CD4-positive, alpha-beta T cell treated with Interleukin-1 beta for 1 hour (primary cell): Measurements from ENCODE around the gene KIFC3.
A peak's percentile ranks its signal among the peaks of the same experiment; 100 is the strongest.
"Not testable (repeated sequence)": the region's sequence is repeated elsewhere in the genome, so short reads cannot be mapped to it uniquely, and the experiment has no call there.

Experiments used
- DNase-seq, 2 donors: peaks; one replicate each; pipeline ENCODE4 v3.0.0-alpha.2; 2020 to 2022

KIFC3 gene

GRCh38 chr16:57736419-57737351 lies 65.6 kb downstream of the KIFC3 start:
- DNase-seq = peak; percentile 19 to 52

GRCh38 chr16:57735755-57736418 lies 66.4 kb downstream of the KIFC3 start, which contains the start of gene KATNB1:
KATNB1 (plus strand) TSS chr16:57735770; CDS start chr16:57737244, 1,474 bp downstream.
- no peak for DNase-seq

- DNase-seq = peak; percentile 99
Observed at GRCh38 chr16:57734925-57735754, 67.2 kb downstream of the KIFC3 start.

GRCh38 chr16:57734308-57734924 lies 67.9 kb downstream of the KIFC3 start:
- DNase-seq = no peak

- DNase-seq = no peak
Observed at GRCh38 chr16:57732714-57733113, 69.6 kb downstream of the KIFC3 start.

GRCh38 chr16:57732037-57732436 lies 70.3 kb downstream of the KIFC3 start:
- DNase-seq = no peak

- DNase-seq = no peak
Observed at GRCh38 chr16:57730771-57731730, 71.2 kb downstream of the KIFC3 start.

- not testable (repeated sequence) for DNase-seq
Observed at GRCh38 chr16:57729852-57730251, 72.4 kb downstream of the KIFC3 start.

GRCh38 chr16:57729182-57729484 lies 73.2 kb downstream of the KIFC3 start:
- no peak for DNase-seq

GRCh38 chr16:57728336-57729181 lies 73.7 kb downstream of the KIFC3 start:
- DNase-seq = no peak

- DNase-seq = no peak
Observed at GRCh38 chr16:57727610-57728009, 74.7 kb downstream of the KIFC3 start.

- DNase-seq = no peak
Observed at GRCh38 chr16:57726433-57726947, 75.8 kb downstream of the KIFC3 start.

- DNase-seq = no peak
Observed at GRCh38 chr16:57725976-57726375, 76.3 kb downstream of the KIFC3 start.

- DNase-seq = no peak
Observed at GRCh38 chr16:57725554-57725953, 76.7 kb downstream of the KIFC3 start.

GRCh38 chr16:57725151-57725550 lies 77.1 kb downstream of the KIFC3 start:
- no peak for DNase-seq

GRCh38 chr16:57724531-57724930 lies 77.8 kb downstream of the KIFC3 start:
- DNase-seq = no peak

GRCh38 chr16:57723170-57723569 lies 79.1 kb downstream of the KIFC3 start:
- DNase-seq = no peak

- no peak for DNase-seq
Observed at GRCh38 chr16:57722651-57723050, 79.6 kb downstream of the KIFC3 start.

- DNase-seq = no peak
Observed at GRCh38 chr16:57722210-57722499, 80.1 kb downstream of the KIFC3 start.

- DNase-seq = no peak
Observed at GRCh38 chr16:57721356-57722209, 80.7 kb downstream of the KIFC3 start.
